CD4-positive, CD25-positive, alpha-beta regulatory T cell (primary cell): ENCODE measurements around the gene KCNMB1. TPM values are rescaled to one million over a fixed set of nuclear protein-coding genes. Genes with fewer than 3 reads are reported as not detected.
"Not testable (repeated sequence)": the region's sequence is repeated elsewhere in the genome, so short reads cannot be mapped to it uniquely, and the experiment has no call there.

Experiments
- ATAC-seq, 2 donors: fragments of 150-1000 bp; cut with Tn5 transposase; one replicate each; pipeline ENCODE4 v1.10.0; 2021; ENCODE audit warnings: low read depth in 2 of 2, moderate number of reproducible peaks in 2 of 2, moderate library complexity in 1 of 2
- DNase-seq, 3 donors: peaks; one replicate each; pipeline versions ENCODE4 v3.0.0 to v3.0.0-alpha.2; 2012 to 2022; ENCODE audit warnings: mixed read lengths in 1 of 3
- H3K27ac ChIP-seq: one replicate; pipeline ENCODE4 v1.7.0; 2013; ENCODE audit warnings: mild to moderate bottlenecking, low read length; ENCODE audit not compliant: insufficient read depth, poor library complexity, severe bottlenecking
- H3K27me3 ChIP-seq: one replicate; pipeline ENCODE4 v1.7.0; 2013; ENCODE audit warnings: low read length; ENCODE audit not compliant: control insufficient read depth, insufficient read depth
- H3K36me3 ChIP-seq: one replicate; pipeline ENCODE4 v1.7.0; 2013; ENCODE audit warnings: mild to moderate bottlenecking, low read length, moderate library complexity; ENCODE audit not compliant: control insufficient read depth, insufficient read depth
- H3K4me1 ChIP-seq: 2 replicates; pipeline ENCODE4 v1.7.0; 2013; ENCODE audit warnings: mild to moderate bottlenecking, low read length; ENCODE audit not compliant: insufficient read depth, control insufficient read depth, poor library complexity, severe bottlenecking
- H3K4me3 ChIP-seq: one replicate; pipeline ENCODE4 v1.7.0; 2013; ENCODE audit warnings: low read depth, mild to moderate bottlenecking, low read length, moderate library complexity
- H3K9me3 ChIP-seq, 2 experiments: 1 replicate in 1 of 2; 2 replicates in 1 of 2; pipeline ENCODE4 v1.7.0; 2013; ENCODE audit warnings: low read length in 2 of 2, mild to moderate bottlenecking in 1 of 2, moderate library complexity in 1 of 2; ENCODE audit not compliant: control insufficient read depth in 2 of 2
- H3K27ac Mint-ChIP-seq, 3 donors: one replicate each; pipeline ENCODE4 v1.8.0; 2020 to 2022; ENCODE audit warnings: mild to moderate bottlenecking in 3 of 3, mixed read lengths in 3 of 3, moderate library complexity in 2 of 3
- H3K27me3 Mint-ChIP-seq: one replicate; pipeline ENCODE4 v1.8.0; 2022; ENCODE audit warnings: mild to moderate bottlenecking, mixed read lengths
- H3K36me3 Mint-ChIP-seq: one replicate; pipeline ENCODE4 v1.8.0; 2020; ENCODE audit warnings: mixed read lengths
- H3K4me1 Mint-ChIP-seq, 4 donors: one replicate each; pipeline ENCODE4 v1.8.0; 2020 to 2022; ENCODE audit warnings: mixed read lengths in 4 of 4, mild to moderate bottlenecking in 1 of 4
- H3K4me3 Mint-ChIP-seq, 4 donors: one replicate each; pipeline ENCODE4 v1.8.0; 2020 to 2022; ENCODE audit warnings: mild to moderate bottlenecking in 4 of 4, mixed read lengths in 4 of 4, moderate library complexity in 3 of 4
- H3K9me3 Mint-ChIP-seq, 7 donors: one replicate each; pipeline ENCODE4 v1.8.0; 2020 to 2022; ENCODE audit warnings: mixed read lengths in 7 of 7, mild to moderate bottlenecking in 3 of 7, moderate library complexity in 2 of 7
- polyA plus RNA-seq, 4 donors: library from polyadenylated mRNA; unstranded; fragments of 300-500 nt; fragmentation: Illumina TruSeq; gene quantifications; one replicate each; pipeline ENCODE4 v1.2.3, GENCODE V29; 2021
- total RNA-seq: library from RNA; stranded (reverse); gene quantifications from one replicate; pipeline ENCODE4 v1.2.3, GENCODE V29; 2022

The KCNMB1 gene
- total and polyA plus RNA-seq, 5 donors from 2014 or later, result 0.03 to 0.25 TPM; not detected in 3

- H3K4me3 ChIP-seq, H3K27me3 ChIP-seq, H3K4me1 Mint-ChIP-seq, H3K36me3 ChIP-seq, H3K27ac ChIP-seq, H3K4me1 ChIP-seq, H3K36me3 Mint-ChIP-seq, ATAC-seq, H3K9me3 ChIP-seq, H3K9me3 Mint-ChIP-seq, H3K4me3 Mint-ChIP-seq, DNase-seq: not testable (repeated sequence)
- Mint-ChIP-seq H3K27me3 (peaks cover 18% of the 10 kb centered on the region), H3K27ac (peak overlapping the region in 1 of 3 donors; percentile 21)
Observed at GRCh38 chr5:170376526-170376925, 12.6 kb downstream of the KCNMB1 start.

GRCh38 chr5:170375283-170375682 lies 13.9 kb downstream of the KCNMB1 start:
- Histone ChIP-seq H3K4me3 (no peak overlapping the region), H3K9me3 (no peaks in the 10 kb centered on the region), H3K27me3 (peaks cover 4% of the 10 kb centered on the region), H3K4me1 (no peaks in the 10 kb centered on the region), H3K27ac (no peak overlapping the region), H3K36me3 (no peaks in the 10 kb centered on the region)
- no peaks in the 10 kb centered on the region for H3K9me3 Mint-ChIP-seq
- DNase-seq, result no peak
- no peaks in the 10 kb centered on the region for H3K4me1 Mint-ChIP-seq
- ATAC-seq, result no peak
- peaks cover 18% of the 10 kb centered on the region for H3K27me3 Mint-ChIP-seq
- H3K36me3 Mint-ChIP-seq, result no peaks in the 10 kb centered on the region
- no peak overlapping the region for H3K4me3 Mint-ChIP-seq
- no peak overlapping the region for H3K27ac Mint-ChIP-seq

GRCh38 chr5:170372971-170373370 lies 16.2 kb downstream of the KCNMB1 start:
- Histone ChIP-seq H3K27ac (no peak overlapping the region), H3K4me3 (no peak overlapping the region), H3K36me3 (no peaks in the 10 kb centered on the region), H3K9me3 (no peaks in the 10 kb centered on the region), H3K27me3 (peaks cover 4% of the 10 kb centered on the region), H3K4me1 (no peaks in the 10 kb centered on the region)
- Mint-ChIP-seq H3K36me3 (no peaks in the 10 kb centered on the region), H3K9me3 (no peaks in the 10 kb centered on the region), H3K27me3 (peaks cover 19% of the 10 kb centered on the region), H3K4me1 (no peaks in the 10 kb centered on the region), H3K4me3 (no peak overlapping the region), H3K27ac (no peak overlapping the region)
- no peak for DNase-seq
- no peak for ATAC-seq

GRCh38 chr5:170368586-170368985 lies 20.6 kb downstream of the KCNMB1 start:
- peaks cover 27% of the 10 kb centered on the region for H3K27me3 Mint-ChIP-seq
- no peaks in the 10 kb centered on the region for H3K4me1 Mint-ChIP-seq

GRCh38 chr5:170366276-170366675 lies 22.9 kb downstream of the KCNMB1 start:
- peaks cover 12% of the 10 kb centered on the region for H3K27me3 Mint-ChIP-seq
- H3K4me1 Mint-ChIP-seq, result peaks cover 0 to 12% (median 4%) of the 10 kb centered on the region in 4 donors
- H3K27ac ChIP-seq, result no peak overlapping the region
- DNase-seq (no peak), ATAC-seq (no peak)
- H3K27ac Mint-ChIP-seq, result no peak overlapping the region
- H3K36me3 ChIP-seq, result no peaks in the 10 kb centered on the region
- H3K4me3 ChIP-seq, result no peak overlapping the region
- H3K4me1 ChIP-seq, result no peaks in the 10 kb centered on the region
- no peaks in the 10 kb centered on the region for H3K27me3 ChIP-seq
- peaks cover 0 to 1% (median 0%) of the 10 kb centered on the region in 7 donors for H3K9me3 Mint-ChIP-seq
- H3K36me3 Mint-ChIP-seq, result no peaks in the 10 kb centered on the region
- no peaks in the 10 kb centered on the region for H3K9me3 ChIP-seq
- no peak overlapping the region for H3K4me3 Mint-ChIP-seq

More at GRCh38 chr5:170368586-170368985, 20.6 kb downstream of the KCNMB1 start:
- Histone ChIP-seq H3K36me3 (no peaks in the 10 kb centered on the region), H3K4me3 (no peak overlapping the region), H3K9me3 (no peaks in the 10 kb centered on the region), H3K27me3 (peaks cover 4% of the 10 kb centered on the region), H3K27ac (no peak overlapping the region), H3K4me1 (no peaks in the 10 kb centered on the region)
- H3K27ac Mint-ChIP-seq, result no peak overlapping the region
- ATAC-seq (no peak), DNase-seq (no peak)
- H3K9me3 Mint-ChIP-seq, result peaks cover 0 to 1% (median 0%) of the 10 kb centered on the region in 7 donors
- no peaks in the 10 kb centered on the region for H3K36me3 Mint-ChIP-seq
- H3K4me3 Mint-ChIP-seq, result no peak overlapping the region

GRCh38 chr5:170365831-170366230 lies 23.3 kb downstream of the KCNMB1 start:
- ATAC-seq (no peak), DNase-seq (no peak)
- Histone ChIP-seq H3K4me3 (no peak overlapping the region), H3K27me3 (no peaks in the 10 kb centered on the region), H3K36me3 (no peaks in the 10 kb centered on the region), H3K27ac (no peak overlapping the region), H3K4me1 (no peaks in the 10 kb centered on the region), H3K9me3 (no peaks in the 10 kb centered on the region)
- Mint-ChIP-seq H3K9me3 (peaks cover 0 to 1% (median 0%) of the 10 kb centered on the region in 7 donors), H3K27me3 (peaks cover 12% of the 10 kb centered on the region), H3K4me1 (peaks cover 0 to 14% (median 4%) of the 10 kb centered on the region in 4 donors), H3K27ac (no peak overlapping the region), H3K36me3 (no peaks in the 10 kb centered on the region), H3K4me3 (no peak overlapping the region)

- no peak overlapping the region for H3K4me3 ChIP-seq
- no peak for ATAC-seq
- no peaks in the 10 kb centered on the region for H3K36me3 ChIP-seq
- DNase-seq, result no peak
- no peaks in the 10 kb centered on the region for H3K27me3 ChIP-seq
- no peak overlapping the region for H3K27ac ChIP-seq
- no peak overlapping the region for H3K27ac Mint-ChIP-seq
- H3K4me1 Mint-ChIP-seq, result peaks cover 0 to 14% (median 4%) of the 10 kb centered on the region in 4 donors
- H3K27me3 Mint-ChIP-seq, result peaks cover 11% of the 10 kb centered on the region
- peaks cover 0 to 1% (median 0%) of the 10 kb centered on the region in 7 donors for H3K9me3 Mint-ChIP-seq
- H3K9me3 ChIP-seq, result no peaks in the 10 kb centered on the region
- H3K4me3 Mint-ChIP-seq, result no peak overlapping the region
- no peaks in the 10 kb centered on the region for H3K36me3 Mint-ChIP-seq
- no peaks in the 10 kb centered on the region for H3K4me1 ChIP-seq
Observed at GRCh38 chr5:170365011-170365410, 24.2 kb downstream of the KCNMB1 start.

- H3K27ac Mint-ChIP-seq, result no peak overlapping the region
- H3K9me3 Mint-ChIP-seq, result peaks cover 0 to 1% (median 0%) of the 10 kb centered on the region in 7 donors
- no peaks in the 10 kb centered on the region for H3K36me3 ChIP-seq
- peaks cover 9% of the 10 kb centered on the region for H3K27me3 Mint-ChIP-seq
- ATAC-seq (peak in 1 of 2 donors; percentile 45), DNase-seq (no peak)
- no peaks in the 10 kb centered on the region for H3K27me3 ChIP-seq
- H3K4me3 ChIP-seq, result no peak overlapping the region
- peaks cover 0 to 14% (median 4%) of the 10 kb centered on the region in 4 donors for H3K4me1 Mint-ChIP-seq
- no peaks in the 10 kb centered on the region for H3K9me3 ChIP-seq
- no peak overlapping the region for H3K4me3 Mint-ChIP-seq
- H3K27ac ChIP-seq, result no peak overlapping the region
- H3K36me3 Mint-ChIP-seq, result no peaks in the 10 kb centered on the region
- H3K4me1 ChIP-seq, result no peaks in the 10 kb centered on the region
Observed at GRCh38 chr5:170363671-170364070, 25.5 kb downstream of the KCNMB1 start.
